GM19467 (cell line): Measurements from ENCODE around the gene UPP1.
A peak's percentile ranks its signal among the peaks of the same experiment; 100 is the strongest.

Experiments
- ATAC-seq: cut with Tn5 transposase; IDR thresholded peaks from one replicate; pipeline ENCODE4 v1.9.1; 2021; ENCODE audit warnings: mild to moderate bottlenecking, moderate library complexity; ENCODE audit not compliant: unreplicated experiment

Gene UPP1

GRCh38 chr7:48084727-48085432 is 4.2 kb upstream of the UPP1 start:
- ATAC-seq, result peak; percentile 47

- ATAC-seq, result no peak
Observed at GRCh38 chr7:48085433-48085791, 3.7 kb upstream of the UPP1 start.

- ATAC-seq, result no peak
Observed at GRCh38 chr7:48085942-48086341, 3.1 kb upstream of the UPP1 start.

GRCh38 chr7:48087349-48087748 is 1.7 kb upstream of the UPP1 start:
- ATAC-seq, result peak; percentile 22

GRCh38 chr7:48088559-48089045 is 463 bp upstream of the UPP1 start:
- peak; percentile 58 for ATAC-seq

GRCh38 chr7:48090095-48090805 is 1.2 kb downstream of the UPP1 start:
- no peak for ATAC-seq

GRCh38 chr7:48091506-48092433 is 2.7 kb downstream of the UPP1 start:
- no peak for ATAC-seq

- ATAC-seq, result no peak
Observed at GRCh38 chr7:48094861-48095293, 5.8 kb downstream of the UPP1 start.

- ATAC-seq, result no peak
Observed at GRCh38 chr7:48096273-48096672, 7.2 kb downstream of the UPP1 start.

GRCh38 chr7:48097521-48098231 is 8.6 kb downstream of the UPP1 start:
- no peak for ATAC-seq

- ATAC-seq, result no peak
Observed at GRCh38 chr7:48098846-48099245, 9.8 kb downstream of the UPP1 start.

- ATAC-seq, result no peak
Observed at GRCh38 chr7:48099781-48100180, 10.7 kb downstream of the UPP1 start.

GRCh38 chr7:48101352-48101751 is 12.3 kb downstream of the UPP1 start:
- no peak for ATAC-seq

- no peak for ATAC-seq
Observed at GRCh38 chr7:48101968-48102367, 12.9 kb downstream of the UPP1 start.

GRCh38 chr7:48102530-48102929 is 13.5 kb downstream of the UPP1 start:
- ATAC-seq, result no peak

GRCh38 chr7:48105045-48105444 is 16.0 kb downstream of the UPP1 start:
- no peak for ATAC-seq

GRCh38 chr7:48106906-48107659 is 18.0 kb downstream of the UPP1 start:
- ATAC-seq, result no peak

- ATAC-seq, result no peak
Observed at GRCh38 chr7:48107926-48108472, 18.9 kb downstream of the UPP1 start.

- no peak for ATAC-seq
Observed at GRCh38 chr7:48108959-48109847, 20.1 kb downstream of the UPP1 start.
